Cerebellar nuclear complex (tissue), 1 donor: Measurements from ENCODE around the gene BNIPL.

Experiments
- DNase-seq, 2 experiments: peaks; one replicate each; lab custom pipeline; 2025; lab: John Stamatoyannopoulos, UW

BNIPL gene

DNA sequence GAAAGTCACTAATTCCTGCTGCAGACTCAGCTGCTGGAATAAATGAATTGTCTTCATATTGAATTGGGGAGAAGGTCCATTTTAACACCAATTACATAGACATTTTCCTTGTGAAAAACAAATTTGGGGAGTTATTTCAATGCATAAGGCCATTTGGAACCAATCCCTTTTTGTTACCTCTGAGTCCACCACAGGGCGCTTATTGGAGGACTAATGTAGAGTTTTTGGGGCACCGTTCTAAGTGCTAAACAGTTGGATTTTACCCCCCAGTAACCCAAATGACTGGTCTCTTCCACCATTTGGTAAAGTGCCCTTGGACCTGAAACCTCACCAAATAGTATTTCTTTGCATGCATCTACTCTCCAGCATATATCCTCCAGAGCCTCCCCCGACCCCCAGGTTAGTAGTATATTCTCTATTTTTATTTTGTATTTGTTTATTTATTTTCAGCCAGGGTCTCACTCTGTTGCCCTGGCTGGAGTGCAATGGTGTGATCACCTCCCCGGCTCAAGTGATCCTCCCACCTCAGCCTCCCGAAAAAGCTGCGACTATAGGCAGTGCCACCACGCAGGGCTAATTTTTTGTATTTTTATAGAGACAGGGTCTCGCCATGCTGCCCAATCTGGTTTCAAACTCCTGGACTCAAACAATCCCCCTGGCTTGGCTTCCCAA, 26.6 kb upstream of the BNIPL start:
- DNase-seq, result no peak

DNA sequence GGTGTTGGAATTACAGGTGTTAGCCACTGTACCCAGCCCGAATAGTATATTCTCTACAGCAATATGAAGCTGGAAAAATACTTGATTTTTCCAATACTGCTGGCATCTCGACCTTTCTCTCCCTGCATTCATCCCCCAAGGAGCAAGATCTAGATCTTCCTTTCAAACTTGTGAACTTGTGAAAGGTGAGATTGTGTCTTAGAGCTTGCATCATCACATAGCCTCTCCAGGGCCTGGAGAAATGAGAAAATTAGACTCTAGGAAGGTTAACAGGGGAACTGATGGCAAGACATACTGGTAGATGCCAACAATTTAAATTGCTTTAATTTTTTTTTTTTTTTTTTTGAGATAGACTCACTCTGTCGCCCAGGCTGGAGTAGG, 26.1 kb upstream of the BNIPL start:
- DNase-seq, result no peak

DNA sequence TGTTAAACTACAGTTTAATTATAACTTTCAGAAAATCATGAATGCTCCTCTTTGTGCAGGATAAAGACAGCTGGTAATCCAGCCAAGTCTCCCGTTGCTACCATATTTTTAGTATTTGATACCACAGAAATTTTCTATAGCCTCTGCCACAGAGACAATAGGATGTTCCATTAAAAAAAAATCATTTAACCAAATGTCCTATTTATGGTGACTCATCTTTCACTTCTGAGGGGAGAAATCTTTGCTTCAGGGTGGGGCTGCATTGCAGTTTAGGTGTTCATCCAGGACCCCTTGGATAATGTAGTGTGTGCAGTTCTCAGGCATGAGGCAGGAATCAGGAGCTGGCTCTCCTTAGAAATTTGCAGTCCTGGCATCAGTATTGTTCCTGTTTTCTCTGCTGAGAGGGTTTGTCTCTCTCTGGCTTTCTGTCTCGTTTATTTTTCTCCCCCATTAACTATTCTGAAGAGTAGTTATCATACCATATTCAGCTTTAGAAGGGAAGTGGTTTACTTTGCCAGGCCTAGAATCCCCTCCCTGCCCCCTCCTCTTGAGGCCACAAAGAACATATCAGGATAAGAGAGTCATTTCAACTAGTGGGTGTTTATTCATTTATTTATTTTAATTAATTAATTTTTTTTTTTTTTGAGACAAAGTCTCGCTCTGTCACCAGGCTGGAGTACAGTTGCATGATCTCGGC, 25.1 kb upstream of the BNIPL start:
- no peak for DNase-seq

DNA sequence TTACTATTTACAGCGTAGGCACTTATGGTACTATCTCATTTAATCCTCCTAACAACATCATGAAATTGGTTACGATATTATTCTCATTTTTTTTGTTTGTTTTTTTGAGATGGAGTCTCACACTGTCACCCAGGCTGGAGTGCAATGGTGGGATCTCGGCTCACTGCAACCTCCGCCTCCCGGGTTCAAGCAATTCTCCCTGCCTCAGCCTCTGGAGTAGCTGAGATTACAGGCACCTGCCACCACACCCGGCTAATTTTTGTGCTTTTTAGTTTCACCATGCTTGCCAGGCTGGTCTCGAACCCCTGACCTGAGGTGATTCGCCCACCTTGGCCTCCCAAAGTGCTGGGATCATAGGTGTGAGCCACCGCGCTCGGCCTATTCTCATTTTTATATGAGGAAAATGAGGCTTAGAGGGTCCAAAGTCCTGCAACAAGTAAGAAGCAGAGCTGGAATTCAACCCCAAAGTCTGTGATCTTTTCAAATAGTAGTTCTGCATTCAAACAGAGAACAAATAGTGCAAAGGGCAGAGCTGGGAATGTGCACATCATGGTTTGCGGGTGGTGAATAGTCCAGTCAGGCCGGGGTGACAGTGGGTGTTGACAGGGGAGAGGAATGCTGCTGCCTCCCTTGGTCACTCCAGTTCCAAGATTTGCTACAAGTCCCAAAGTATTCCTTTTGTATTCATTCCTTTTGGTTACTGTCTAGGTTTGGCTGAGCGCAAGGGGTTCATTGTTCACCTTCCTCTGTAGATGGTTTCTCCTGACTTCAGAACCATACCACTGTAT, 23.5 kb upstream of the BNIPL start:
- no peak for DNase-seq

DNA sequence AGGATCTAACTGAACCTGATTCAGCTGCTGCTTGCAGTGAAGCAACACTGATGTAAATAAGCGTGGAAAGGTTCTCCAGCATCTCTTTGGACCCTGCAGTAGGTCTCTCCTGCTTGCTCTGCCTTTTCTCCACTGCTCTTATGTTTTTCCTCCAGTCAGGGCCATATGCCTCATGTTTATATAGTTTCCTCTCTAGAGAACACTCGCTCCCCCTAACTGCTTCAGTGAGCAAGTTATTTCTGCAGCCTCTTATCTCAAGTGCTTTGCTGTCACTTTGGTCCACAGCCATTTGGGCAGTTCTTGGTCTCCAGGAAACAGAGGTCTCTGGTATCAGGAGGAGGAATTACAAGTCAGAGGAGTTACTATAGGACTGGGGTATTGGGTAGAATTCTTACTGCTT, 22.9 kb upstream of the BNIPL start:
- DNase-seq, result no peak

DNA sequence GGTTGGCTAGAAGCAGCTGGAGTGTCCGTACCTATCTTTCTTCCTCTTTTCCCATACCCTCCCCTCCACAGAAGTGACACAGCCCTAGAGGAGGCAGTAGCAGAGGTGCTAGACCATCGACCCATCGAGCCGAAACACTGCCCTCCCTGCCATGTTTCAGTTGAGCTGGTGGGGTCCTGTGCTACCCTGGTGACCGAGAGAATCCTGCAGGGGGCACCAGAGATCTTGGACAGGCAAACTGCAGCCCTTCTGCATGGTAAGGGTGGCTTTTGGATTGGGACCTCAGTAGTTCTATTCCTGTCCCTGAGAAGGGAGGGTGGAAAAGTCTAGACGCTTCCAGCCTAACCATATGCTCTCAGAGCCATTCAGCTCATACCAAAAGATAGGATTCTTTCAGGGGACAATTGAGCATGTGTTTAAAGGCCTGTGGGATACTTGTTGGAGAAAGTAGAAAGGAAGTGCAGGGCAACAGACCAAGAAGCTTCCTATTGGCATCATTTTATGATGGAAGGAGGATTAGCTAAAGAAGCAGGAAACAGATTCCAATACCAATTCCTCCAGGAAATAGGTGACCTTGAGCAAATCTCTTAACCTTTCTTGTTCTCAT, 11.7 kb upstream of the BNIPL start:
- DNase-seq, result no peak

DNA sequence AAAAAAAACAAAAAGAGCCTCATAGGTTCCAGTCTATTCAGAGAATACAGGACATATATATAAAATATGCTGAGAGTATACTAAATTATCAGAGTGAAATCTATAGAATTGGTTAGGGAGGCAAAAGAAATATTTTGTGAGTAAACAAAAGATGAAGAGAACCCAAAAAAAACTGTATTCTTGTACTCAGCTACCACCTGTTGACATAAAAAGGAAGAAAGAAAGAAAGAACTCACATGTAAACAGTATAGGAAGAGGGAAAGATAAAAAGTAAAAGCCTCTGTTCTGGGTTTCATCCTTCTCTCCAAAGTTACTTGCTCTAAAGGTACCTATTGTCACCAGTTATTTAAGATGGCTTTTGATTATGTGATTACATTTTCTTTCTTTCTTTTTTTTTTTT, 9.9 kb upstream of the BNIPL start:
- no peak for DNase-seq

DNA sequence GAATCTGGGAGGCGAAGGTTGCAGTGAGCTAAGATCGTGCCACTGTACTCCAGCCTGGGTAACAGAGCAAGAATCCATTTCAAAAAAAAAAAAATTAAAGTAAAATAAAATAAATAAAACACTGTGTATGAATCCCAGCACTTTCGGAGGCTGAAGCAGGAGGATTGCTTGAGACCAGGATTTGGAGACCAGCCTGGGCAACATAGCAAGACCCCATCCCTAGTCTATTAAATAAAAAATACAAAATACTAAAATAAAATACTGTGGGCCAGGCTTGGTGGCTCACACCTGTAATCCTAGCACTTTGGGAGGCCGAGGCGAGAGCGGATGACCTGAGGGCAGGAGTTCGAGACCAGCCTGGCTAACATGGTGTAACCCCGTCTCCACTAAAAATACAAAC, 4.2 kb upstream of the BNIPL start:
- DNase-seq, result no peak

DNA sequence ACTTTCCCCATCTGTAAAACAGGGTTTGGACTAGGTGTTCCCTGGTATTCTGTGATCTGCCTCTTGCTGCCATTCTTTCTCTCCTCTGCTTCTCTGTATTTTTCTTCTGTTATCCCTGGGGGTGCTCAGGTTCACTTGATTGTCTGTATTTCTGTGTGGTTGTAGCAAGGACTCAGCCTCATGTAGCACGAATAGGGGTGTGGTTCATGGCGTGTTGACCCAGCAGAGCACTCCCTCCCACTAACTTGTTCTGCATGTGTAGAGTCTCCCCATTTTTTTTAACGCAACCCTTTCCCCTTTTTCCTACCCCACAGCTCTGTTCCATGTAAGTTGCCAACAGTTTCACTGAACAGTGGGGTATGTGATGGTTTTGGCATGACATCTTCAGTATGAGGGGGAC, 1.2 kb upstream of the BNIPL start:
- DNase-seq, result no peak

DNA sequence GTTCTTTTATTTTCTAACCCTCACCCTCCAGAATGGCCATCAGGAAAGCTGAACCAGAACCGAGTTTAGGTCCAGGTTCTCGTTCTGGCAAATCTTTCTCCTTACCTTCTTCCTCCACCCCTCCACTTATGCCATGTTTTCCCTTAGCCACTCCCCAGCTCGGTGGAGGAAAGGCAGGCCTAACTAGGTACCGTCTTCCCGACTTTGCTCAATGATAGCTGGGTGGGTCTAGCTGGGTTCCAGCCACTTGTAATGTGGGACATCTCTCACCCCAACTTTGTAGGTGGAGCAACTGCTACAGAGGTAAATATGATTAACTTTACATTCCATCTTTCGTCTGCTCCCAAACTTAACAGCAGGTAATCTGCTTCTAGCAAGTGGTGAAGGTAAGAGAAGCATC, 646 bp downstream of the BNIPL start:
- DNase-seq, result no peak

DNA sequence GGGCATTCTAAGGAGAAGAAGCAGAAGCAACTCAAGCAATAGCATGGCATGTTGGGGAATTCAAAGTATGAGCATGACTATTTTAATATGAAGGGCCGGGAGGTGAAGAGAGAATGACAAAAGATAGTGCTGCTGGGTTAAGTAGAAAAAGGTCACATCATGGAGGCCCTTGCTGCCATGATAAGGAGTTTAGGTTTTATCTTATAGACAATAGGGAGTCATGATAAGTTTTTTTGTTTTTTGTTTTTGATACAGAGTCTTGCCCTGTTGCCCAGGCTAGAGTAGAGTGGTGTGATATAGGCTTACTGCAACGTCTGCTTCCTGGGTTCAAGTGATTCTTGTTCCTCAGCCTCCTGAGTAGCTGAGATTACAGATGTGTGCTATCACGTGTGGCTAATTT, 3.1 kb downstream of the BNIPL start:
- DNase-seq, result no peak

DNA sequence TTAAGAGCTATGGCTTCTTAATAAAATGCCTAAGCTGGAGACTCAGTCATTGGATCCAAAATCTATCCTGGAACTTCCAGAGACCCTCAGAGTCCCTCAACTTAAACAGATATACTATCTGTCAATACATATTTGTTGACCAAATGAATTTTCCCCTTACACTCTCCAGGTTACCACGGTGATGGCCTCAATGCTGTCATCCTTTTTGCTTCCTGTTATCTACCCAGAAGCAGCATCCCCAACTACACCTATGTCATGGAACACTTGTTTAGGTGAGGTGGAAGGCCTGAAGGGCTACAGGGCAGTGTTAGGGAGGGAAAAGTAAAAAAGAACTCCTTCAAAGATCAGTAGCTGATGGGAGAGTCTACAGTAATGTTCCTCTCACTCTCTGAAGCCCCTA, 6.8 kb downstream of the BNIPL start:
- no peak for DNase-seq

DNA sequence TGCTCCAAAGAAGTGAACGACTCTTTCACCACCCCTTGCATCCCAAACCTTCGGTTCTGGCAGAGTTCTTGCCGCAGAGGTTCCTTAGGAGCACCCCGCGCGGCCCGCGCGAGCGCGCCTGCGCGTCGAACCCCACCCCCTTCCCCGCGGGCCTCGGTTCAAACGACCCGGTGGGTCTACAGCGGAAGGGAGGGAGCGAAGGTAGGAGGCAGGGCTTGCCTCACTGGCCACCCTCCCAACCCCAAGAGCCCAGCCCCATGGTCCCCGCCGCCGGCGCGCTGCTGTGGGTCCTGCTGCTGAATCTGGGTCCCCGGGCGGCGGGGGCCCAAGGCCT, 11.2 kb downstream of the BNIPL start, which contains the start of gene C1orf56:
C1orf56 (plus strand) TSS at position 161 of the 334 bp plus-strand sequence; CDS start at position 258, 97 bp downstream.
- DNase-seq, result peak in 1 of 2 experiments; percentile 35

DNA sequence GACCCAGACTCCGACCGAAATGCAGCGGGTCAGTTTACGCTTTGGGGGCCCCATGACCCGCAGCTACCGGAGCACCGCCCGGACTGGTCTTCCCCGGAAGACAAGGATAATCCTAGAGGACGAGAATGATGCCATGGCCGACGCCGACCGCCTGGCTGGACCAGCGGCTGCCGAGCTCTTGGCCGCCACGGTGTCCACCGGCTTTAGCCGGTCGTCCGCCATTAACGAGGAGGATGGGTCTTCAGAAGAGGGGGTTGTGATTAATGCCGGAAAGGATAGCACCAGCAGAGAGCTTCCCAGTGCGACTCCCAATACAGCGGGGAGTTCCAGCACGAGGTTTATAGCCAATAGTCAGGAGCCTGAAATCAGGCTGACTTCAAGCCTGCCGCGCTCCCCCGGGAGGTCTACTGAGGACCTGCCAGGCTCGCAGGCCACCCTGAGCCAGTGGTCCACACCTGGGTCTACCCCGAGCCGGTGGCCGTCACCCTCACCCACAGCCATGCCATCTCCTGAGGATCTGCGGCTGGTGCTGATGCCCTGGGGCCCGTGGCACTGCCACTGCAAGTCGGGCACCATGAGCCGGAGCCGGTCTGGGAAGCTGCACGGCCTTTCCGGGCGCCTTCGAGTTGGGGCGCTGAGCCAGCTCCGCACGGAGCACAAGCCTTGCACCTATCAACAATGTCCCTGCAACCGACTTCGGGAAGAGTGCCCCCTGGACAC, 11.7 kb downstream of the BNIPL start:
- DNase-seq, result peak in 1 of 2 experiments; percentile 56

DNA sequence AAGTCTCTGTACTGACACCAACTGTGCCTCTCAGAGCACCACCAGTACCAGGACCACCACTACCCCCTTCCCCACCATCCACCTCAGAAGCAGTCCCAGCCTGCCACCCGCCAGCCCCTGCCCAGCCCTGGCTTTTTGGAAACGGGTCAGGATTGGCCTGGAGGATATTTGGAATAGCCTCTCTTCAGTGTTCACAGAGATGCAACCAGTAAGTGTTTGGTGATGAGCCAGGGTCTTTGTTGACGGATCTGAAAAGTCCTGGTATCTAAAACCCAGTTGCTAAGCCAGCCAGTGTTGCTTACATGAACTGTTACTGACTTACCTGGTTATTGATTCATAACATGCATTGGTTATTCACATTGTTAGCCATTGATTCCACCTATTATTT, 12.3 kb downstream of the BNIPL start:
- DNase-seq, result no peak

DNA sequence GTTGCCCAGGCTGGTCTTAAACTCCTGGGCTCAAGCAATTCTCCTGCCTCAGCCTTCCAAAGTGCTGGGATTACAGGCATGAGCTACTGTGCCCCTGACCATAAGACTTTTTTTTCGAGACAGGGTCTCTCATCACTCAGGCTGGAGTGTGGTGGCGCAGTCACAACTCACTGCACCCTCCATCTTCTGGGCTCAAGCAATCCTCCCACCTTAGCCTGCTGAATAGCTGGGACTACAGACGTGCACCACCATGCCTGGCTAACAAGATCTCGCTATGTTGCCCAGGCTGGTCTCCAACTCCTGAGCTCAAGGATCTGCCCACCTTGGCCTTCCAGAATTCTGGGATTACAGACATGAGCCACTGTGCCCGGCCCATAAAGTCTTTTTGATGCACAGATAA, 13.1 kb downstream of the BNIPL start:
- DNase-seq, result no peak

DNA sequence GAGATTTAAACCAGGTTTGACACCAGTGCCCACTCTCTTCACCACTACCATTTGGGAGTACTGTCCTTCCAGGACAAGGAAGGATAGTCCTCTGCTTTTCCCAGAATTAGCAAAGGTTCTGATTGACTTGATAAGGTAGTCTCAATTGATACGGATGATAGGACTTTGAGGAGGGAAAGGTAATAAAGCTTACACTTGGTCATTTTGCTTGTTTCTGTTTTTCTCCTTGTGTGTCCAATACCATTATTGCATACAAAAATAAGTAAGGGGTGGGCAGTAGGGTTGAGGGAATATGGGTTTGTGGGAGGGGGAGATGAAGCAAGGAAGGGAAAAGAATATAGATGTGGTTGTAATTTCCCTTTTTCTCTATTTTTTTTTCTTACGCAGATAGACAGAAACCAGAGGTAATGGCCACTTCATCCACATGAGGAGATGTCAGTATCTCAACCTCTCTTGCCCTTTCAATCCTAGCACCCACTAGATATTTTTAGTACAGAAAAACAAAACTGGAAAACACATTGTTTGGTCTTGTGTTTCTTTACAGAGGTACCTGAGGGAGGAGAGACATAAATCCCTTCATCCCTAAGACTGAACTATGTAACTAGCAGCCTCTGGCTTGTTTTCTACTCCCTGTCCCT, 13.8 kb downstream of the BNIPL start:
- DNase-seq, result no peak

DNA sequence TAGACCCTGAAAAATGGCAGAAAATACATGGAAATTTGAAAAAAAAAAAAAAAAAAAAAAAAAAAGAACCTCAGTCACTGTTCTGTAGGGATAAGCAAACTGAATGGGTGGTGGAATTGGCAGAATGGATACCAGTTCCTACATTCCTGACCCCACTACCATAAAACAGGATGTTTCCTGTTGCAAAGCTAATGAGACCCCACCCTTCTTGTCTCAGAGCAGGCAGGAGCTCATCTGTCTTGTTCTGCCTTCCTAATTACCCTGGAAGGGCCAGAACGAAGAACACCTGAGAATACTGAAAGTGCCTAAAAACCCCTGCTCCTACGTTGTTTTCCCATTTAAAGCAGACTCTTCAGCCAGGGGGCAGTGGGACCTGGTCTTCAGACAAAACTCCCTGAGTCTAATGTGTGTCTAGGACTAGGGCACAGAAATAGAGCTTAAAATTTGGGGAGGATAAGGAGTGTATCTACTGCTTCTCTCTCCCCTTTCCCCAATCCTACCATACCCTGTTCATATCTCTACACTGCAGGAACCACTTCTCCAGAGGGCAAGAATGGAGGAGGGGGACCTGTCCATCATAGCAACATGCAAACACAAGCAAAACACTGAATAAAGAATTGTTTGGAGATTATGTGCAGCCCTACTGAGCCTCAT, 15.1 kb downstream of the BNIPL start:
- DNase-seq, result no peak

DNA sequence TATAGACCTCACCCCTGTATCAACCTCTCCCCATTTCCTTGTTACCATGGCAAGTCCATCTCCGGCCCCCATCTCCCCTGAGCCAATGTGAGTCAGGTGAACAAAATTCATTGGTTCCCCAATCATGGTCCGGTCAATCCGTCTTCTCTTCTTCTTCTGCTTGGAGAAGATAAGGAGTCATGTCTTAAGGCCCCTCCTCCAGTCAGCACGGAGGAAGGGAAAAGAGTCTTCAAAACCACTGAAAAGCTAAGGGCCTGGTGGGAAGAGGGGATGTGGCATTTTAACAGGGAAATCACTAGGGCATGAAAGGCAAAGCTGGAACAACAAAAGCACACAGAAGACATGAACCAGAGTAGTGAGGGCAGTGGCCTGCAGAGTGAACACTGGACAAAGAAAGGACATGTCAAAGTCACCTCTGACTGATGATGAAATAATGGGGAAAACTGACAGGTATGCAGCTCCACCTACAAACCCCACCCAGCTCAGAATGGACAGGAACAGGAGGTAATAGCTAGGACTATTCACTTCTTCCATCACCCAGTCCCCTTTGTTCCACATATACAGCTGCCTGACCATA, 18.7 kb downstream of the BNIPL start:
- DNase-seq, result no peak

DNA sequence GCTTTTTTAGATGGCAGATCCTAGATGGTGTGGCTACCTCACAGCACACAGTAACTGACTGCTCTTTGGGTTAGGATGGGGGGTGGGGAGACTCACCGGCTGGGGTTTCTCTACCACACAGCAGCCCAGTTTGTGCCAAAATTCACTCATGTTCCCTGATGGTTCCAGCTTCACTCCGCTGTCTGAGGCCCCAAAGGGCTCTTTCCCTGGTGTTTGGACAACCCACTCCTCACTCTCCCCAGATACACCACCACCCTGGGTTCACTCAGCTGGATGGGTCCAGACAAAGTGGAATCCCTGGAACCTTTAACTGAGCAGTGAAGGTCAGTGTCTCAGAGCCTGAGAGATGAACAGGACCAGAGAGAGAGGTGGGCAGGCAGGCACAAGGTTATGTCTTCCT, 19.2 kb downstream of the BNIPL start:
- no peak for DNase-seq

DNA sequence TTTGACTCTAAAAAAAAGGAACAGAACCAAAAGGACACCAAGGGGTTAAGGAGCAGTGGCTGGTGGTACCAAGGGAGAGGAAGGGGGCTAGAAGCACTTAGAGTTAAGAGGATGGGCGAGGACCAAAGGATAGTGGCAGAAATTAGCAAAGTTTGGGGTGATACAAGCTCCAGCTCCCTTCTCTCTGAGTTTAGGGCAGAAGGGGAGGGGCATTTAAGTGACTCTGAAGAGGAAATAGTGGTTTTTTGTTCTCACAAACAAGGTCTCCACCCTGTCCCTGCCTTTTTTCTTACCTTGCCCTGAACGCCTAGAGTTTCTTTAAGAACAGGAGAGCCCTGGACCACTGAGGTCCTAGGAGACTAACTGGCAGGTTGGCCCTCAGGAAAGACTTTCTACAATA, 19.8 kb downstream of the BNIPL start:
- DNase-seq, result no peak
